ENCODE measurements around the gene HDAC4. TPM values are rescaled to one million over a fixed set of nuclear protein-coding genes. Genes with fewer than 3 reads are reported as not detected.

Gene HDAC4
- total RNA-seq, 2 experiments from 2014 or later = 22.6 to 24.5 TPM

GRCh38 chr2:239355724-239356123, 45.1 kb downstream of the HDAC4 start:
- no peak overlapping the region for H3K27ac Mint-ChIP-seq
- H3K4me3 Mint-ChIP-seq = no peak overlapping the region
- no peak for DNase-seq
- TF ChIP-seq CTCF (IDR thresholded peaks at IDR 0.05) = no peak
- intact Hi-C loops (cut with micrococcal nuclease) = no loop called here
- no peak for ATAC-seq
- no peaks in the 10 kb centered on the region for H3K27me3 Mint-ChIP-seq
- peaks cover 13% of the 10 kb centered on the region for H3K9me3 Mint-ChIP-seq
- CTCF ChIA-PET = no interaction called here
- POLR2A ChIA-PET = no interaction called here
- peaks cover 4% of the 10 kb centered on the region for H3K4me1 Mint-ChIP-seq (ENCODE audit: low read depth)
- peaks cover 23% of the 10 kb centered on the region for H3K36me3 Mint-ChIP-seq (ENCODE audit: low read depth)

- H3K4me1 Mint-ChIP-seq (ENCODE audit: low read depth) = peaks cover 2% of the 10 kb centered on the region
- intact Hi-C loops (cut with micrococcal nuclease) = no loop called here
Measured at GRCh38 chr2:239355139-239355538, 45.7 kb downstream of the HDAC4 start.

GRCh38 chr2:239354791-239355136, 46.1 kb downstream of the HDAC4 start:
- no peaks in the 10 kb centered on the region for H3K27me3 Mint-ChIP-seq
- POLR2A ChIA-PET = no interaction called here
- DNase-seq (no peak), ATAC-seq (no peak)
- H3K4me1 Mint-ChIP-seq (ENCODE audit: low read depth) = peaks cover 2% of the 10 kb centered on the region
- CTCF ChIA-PET = no interaction called here
- H3K4me3 Mint-ChIP-seq = no peak overlapping the region
- TF ChIP-seq CTCF (IDR thresholded peaks at IDR 0.05) = no peak
- intact Hi-C loops (cut with micrococcal nuclease) = no loop called here
- H3K36me3 Mint-ChIP-seq (ENCODE audit: low read depth) = peaks cover 25% of the 10 kb centered on the region
- H3K9me3 Mint-ChIP-seq = peaks cover 13% of the 10 kb centered on the region
- H3K27ac Mint-ChIP-seq = no peak overlapping the region

More at GRCh38 chr2:239355139-239355538, 45.7 kb downstream of the HDAC4 start:
- Mint-ChIP-seq H3K27ac (no peak overlapping the region), H3K36me3 (ENCODE audit: low read depth) (peaks cover 25% of the 10 kb centered on the region), H3K9me3 (peaks cover 13% of the 10 kb centered on the region), H3K4me3 (no peak overlapping the region), H3K27me3 (no peaks in the 10 kb centered on the region)
- TF ChIP-seq CTCF (IDR thresholded peaks at IDR 0.05) = no peak
- ChIA-PET POLR2A (no interaction called here), CTCF (no interaction called here)
- no peak for ATAC-seq
- DNase-seq = no peak

GRCh38 chr2:239354132-239354790, 46.6 kb downstream of the HDAC4 start:
- H3K4me3 Mint-ChIP-seq = no peak overlapping the region
- POLR2A ChIA-PET = no interaction called here
- peaks cover 25% of the 10 kb centered on the region for H3K36me3 Mint-ChIP-seq (ENCODE audit: low read depth)
- CTCF ChIA-PET = no interaction called here
- TF ChIP-seq CTCF (IDR thresholded peaks at IDR 0.05) = no peak
- peaks cover 13% of the 10 kb centered on the region for H3K9me3 Mint-ChIP-seq
- no peaks in the 10 kb centered on the region for H3K27me3 Mint-ChIP-seq
- DNase-seq (no peak), ATAC-seq (no peak)
- H3K27ac Mint-ChIP-seq = no peak overlapping the region
- H3K4me1 Mint-ChIP-seq (ENCODE audit: low read depth) = peaks cover 2% of the 10 kb centered on the region
- intact Hi-C loops (cut with micrococcal nuclease) = no loop called here

GRCh38 chr2:239353692-239354091, 47.1 kb downstream of the HDAC4 start:
- no peak for TF ChIP-seq CTCF (IDR thresholded peaks at IDR 0.05)
- peaks cover 13% of the 10 kb centered on the region for H3K9me3 Mint-ChIP-seq
- peaks cover 25% of the 10 kb centered on the region for H3K36me3 Mint-ChIP-seq (ENCODE audit: low read depth)
- intact Hi-C loops (cut with micrococcal nuclease) = no loop called here
- POLR2A ChIA-PET = no interaction called here
- no peak overlapping the region for H3K4me3 Mint-ChIP-seq
- no peaks in the 10 kb centered on the region for H3K27me3 Mint-ChIP-seq
- H3K27ac Mint-ChIP-seq = no peak overlapping the region
- CTCF ChIA-PET = no interaction called here
- DNase-seq = no peak
- peaks cover 2% of the 10 kb centered on the region for H3K4me1 Mint-ChIP-seq (ENCODE audit: low read depth)
- no peak for ATAC-seq

All from activated CD8-positive, alpha-beta T cell treated with anti-CD3 and anti-CD28 coated beads for 36 hours (primary cell).